22Rv1 (cell line): Measurements from ENCODE around the gene CDKL1.

ENCODE experiments used
- H3K27ac ChIP-seq: fragments of 450-650 bp; 2 replicates; pipeline ENCODE4 v1.5.1; 2017
- ZFX ChIP-seq: fragments of 450-650 bp; IDR thresholded peaks from 2 replicates; pipeline ENCODE4 v1.6.1; 2017; ENCODE audit warnings: antibody characterized with exemption, borderline replicate concordance
- TF ChIP-seq, protein P1 (sequence below): fragments of 450-650 bp; IDR thresholded peaks from 2 replicates; pipeline ENCODE4 v1.5.1; 2017; ENCODE audit warnings: mild to moderate bottlenecking

CDKL1 gene

DNA sequence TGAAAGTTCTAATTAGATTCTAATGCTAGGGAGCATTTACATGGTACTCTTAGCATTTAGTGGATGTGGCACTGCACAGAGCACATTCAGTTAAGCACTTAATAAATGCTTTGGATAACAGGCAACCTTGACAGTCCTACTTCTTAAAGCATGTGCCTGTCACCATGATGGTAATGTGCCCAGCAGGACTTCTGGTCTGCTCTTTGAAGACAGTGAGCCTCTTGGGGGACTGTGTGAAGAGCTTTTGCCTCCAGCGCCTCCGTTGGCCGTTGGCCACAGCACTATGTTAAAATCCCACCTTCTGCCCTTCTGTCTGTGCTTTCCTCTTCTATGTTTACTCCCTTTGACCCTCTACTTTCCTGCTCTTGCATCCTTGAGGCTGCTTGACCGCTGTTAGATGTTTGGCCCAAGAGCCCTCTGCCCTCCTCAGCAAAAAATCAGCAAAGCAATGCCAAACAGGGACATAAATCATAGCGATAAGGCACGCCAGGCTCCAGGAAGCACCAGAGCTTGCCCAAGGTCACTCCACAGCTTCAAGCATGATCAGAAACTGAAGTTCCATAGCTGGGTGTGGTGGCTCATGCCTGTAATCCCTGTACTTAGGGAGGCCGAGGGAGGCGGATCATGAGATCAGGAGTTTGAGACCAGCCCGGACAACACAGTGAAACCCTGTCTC is 8.3 kb downstream of the CDKL1 start:
- H3K27ac ChIP-seq = no peak overlapping the region
- TF ChIP-seq, protein P1, sequence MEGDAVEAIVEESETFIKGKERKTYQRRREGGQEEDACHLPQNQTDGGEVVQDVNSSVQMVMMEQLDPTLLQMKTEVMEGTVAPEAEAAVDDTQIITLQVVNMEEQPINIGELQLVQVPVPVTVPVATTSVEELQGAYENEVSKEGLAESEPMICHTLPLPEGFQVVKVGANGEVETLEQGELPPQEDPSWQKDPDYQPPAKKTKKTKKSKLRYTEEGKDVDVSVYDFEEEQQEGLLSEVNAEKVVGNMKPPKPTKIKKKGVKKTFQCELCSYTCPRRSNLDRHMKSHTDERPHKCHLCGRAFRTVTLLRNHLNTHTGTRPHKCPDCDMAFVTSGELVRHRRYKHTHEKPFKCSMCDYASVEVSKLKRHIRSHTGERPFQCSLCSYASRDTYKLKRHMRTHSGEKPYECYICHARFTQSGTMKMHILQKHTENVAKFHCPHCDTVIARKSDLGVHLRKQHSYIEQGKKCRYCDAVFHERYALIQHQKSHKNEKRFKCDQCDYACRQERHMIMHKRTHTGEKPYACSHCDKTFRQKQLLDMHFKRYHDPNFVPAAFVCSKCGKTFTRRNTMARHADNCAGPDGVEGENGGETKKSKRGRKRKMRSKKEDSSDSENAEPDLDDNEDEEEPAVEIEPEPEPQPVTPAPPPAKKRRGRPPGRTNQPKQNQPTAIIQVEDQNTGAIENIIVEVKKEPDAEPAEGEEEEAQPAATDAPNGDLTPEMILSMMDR = no peak
- TF ChIP-seq ZFX = no peak

GRCh38 chr14:50387548-50387947 is 9.1 kb downstream of the CDKL1 start:
- TF ChIP-seq, protein P1 = no peak
- TF ChIP-seq ZFX = no peak
- no peak overlapping the region for H3K27ac ChIP-seq

DNA sequence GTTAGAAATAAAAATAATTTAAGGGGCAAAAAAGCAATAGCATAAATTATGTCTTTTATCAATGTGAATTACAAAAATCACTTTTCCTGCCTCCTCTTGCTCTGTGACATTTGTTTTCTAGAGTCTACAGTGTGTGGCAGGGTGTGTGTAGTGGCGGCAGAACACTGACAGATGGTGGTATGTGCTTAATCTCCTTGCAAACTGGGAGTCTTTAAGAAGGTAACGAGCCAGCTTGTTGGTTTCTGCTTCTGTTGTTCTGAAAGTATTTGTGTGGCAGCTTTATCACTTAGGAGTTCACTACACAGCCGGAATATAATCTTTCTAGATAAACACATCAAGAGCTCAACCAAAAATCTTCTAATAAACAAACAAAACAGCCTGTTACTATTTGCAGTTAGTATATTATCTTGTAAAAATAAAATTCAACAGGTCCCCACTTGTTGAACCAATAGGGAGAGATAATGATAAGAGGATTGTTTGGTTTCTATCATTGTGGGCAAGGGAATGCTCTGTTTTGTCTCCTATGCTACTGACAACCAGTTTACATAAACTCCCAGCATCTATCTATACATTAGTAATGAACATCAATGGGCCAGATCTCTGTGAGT is 13.0 kb downstream of the CDKL1 start:
- H3K27ac ChIP-seq = no peak overlapping the region
- no peak for TF ChIP-seq ZFX

DNA sequence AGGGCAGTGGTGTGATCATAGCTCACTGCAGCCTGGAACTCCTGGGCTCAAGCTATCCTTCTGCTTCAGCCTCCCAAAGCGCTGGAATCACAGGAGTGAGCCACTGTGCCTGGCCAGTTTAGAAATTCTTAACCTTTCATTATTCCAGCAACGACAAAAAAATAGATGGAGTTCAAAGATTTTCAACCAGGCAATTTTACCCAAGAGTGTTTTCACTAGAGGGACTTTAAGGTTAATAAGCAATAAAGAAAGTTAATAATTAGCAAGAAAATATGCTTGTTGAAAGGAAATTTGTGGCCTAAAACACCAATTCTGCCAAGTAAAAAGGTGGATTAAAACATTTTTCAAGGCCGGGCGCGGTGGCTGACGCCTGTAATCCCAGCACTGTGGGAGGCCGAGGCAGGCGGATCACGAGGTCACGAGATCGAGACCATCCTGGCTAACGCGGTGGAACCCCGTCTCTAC is 14.8 kb downstream of the CDKL1 start:
- H3K27ac ChIP-seq = no peak overlapping the region
- no peak for TF ChIP-seq ZFX
- TF ChIP-seq, protein P1 = no peak

GRCh38 chr14:50381008-50381407 is 15.7 kb downstream of the CDKL1 start:
- TF ChIP-seq ZFX = no peak
- TF ChIP-seq, protein P1 = no peak
- no peak overlapping the region for H3K27ac ChIP-seq

DNA sequence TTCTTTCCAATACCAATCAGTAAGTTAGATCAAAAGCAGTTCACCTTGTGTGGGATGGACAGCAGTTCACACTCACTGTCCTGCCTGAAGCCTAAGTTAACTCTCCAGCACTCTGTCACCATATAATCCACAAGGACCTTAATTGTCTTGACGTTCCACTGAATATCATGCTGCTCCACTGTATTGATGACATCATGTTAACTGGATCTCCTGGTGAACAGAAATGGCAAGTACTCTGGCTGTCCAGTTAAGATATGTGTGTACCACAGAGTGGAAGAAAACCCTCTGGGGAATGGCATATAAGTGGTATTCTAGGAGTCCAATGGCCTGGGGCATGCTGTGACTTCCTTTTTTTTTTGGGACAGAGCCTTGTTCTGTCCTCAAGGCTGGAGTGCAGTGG is 16.2 kb downstream of the CDKL1 start:
- H3K27ac ChIP-seq = no peak overlapping the region
- no peak for TF ChIP-seq ZFX
- TF ChIP-seq, protein P1 = no peak

DNA sequence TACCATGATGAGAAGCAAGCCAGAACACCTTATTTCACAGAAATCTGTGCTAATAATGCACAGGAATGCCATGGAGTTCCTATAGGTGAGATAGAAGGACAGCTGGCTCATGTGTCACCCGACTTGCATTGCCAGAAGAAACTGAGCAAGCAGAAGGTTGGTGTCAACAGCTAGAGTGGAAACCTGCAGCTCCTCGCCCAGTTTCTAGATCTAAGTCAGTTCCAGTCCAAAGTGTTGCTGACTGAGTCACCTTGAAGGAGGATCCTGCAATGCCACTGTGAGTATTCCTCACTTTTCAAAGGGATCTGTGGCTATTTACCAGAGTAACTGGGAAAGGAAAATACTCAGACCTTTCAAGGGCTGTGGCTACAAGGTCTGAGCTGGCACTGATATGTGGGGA is 17.1 kb downstream of the CDKL1 start:
- no peak overlapping the region for H3K27ac ChIP-seq
- TF ChIP-seq ZFX = no peak
- TF ChIP-seq, protein P1 = no peak
